GM21390 (cell line): ENCODE results near the gene CDC40.
A peak's percentile ranks its signal among the peaks of the same experiment; 100 is the strongest.
"Not testable (repeated sequence)": the region's sequence is repeated elsewhere in the genome, so short reads cannot be mapped to it uniquely, and the experiment has no call there.

Source experiments
- ATAC-seq: cut with Tn5 transposase; IDR thresholded peaks from one replicate; pipeline ENCODE4 v1.9.1; 2021; ENCODE audit not compliant: unreplicated experiment

Gene CDC40

GRCh38 chr6:110198561-110198960 is 18.3 kb downstream of the CDC40 start:
- no peak for ATAC-seq

DNA sequence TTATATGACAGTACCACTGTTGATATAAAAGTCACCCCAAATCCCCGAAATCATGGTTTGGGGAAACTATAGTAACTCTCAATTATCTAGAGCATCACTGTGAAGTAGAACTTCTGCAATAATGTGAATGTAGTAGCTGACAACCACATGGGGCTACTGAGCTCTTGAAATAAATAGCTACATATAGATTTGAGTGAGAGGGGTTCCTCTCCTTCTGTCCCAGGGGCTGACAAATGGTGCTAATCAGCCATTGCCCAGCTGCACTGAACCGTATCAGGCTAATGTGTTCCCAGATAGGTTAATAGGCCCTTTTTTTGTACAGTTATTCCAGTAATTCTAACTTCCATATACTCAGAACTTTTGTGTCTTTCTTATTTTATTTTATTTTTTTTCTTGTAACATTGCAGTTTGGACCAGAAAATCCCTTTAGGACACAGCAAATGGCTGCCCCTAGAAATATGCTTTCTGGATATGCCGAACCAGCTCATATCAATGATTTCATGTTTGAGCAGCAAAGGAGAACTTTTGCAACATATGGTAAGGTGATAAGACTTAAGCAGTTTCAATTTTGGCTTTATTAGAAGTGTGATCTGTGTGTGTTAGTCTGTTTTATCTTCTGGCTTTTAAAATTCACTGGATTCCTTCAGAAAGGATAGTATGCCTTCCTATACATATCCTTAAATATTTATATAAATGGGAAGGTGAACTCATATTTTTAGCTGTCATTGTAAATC is 21.1 kb downstream of the CDC40 start:
- no peak for ATAC-seq

- no peak for ATAC-seq
Observed at GRCh38 chr6:110207652-110208051, 27.4 kb downstream of the CDC40 start.

DNA sequence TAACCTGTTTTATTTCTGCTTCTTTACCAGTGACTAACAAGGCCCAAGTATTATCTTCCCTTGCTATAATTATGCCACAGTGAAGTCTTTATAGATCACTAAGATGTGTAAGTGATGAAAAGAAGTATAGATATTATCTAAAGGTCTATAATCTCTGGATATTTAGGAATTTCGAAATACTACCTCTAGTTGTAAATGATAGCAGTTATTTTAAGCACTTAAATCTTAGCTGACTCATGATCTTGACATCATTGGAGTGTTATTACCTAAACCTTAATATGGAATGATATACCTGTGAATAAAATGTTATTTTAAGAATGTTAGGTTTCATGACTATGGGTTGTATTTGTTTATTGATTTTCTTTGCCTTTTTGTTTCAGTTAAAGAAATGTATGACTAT is 31.5 kb downstream of the CDC40 start:
- no peak for ATAC-seq

- no peak for ATAC-seq
Observed at GRCh38 chr6:110214338-110214737, 34.1 kb downstream of the CDC40 start.

DNA sequence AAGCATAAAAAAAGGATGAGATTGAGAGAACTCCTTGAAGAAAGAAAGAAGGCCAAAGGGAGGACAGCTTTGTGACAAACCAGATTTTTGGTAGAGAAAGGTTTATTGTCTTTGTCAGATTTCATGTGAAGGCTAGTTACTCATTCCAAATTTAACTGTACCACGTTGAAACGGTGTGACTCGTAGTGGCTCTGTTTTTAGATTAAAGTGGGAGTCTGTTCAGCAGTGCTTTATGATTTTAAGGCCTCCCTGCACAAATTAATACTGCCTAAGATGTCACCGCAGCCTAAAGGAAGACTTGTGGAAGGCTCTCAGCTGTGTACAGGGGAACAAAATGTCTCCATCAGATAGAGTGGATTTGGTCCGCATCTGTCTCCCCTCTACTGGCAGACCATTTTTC is 35.9 kb downstream of the CDC40 start:
- ATAC-seq: no peak

DNA sequence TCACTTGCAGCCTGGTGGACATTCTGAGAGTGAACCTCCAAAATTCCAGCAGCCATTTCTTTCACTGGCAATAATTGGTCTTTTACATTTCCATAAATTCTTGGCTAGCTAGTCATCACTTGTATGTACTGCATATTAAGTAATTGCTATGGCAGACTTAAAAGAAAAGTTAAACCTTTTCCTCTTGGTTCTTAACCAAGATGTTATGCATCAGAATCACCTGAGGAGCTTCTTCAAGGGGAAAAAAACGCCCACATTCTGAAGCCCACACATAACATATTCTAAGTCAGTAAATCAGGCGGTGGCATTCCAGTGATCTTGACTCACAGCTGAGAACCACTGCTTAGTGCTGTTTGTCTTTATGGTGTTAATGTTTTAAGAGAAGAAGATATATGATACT is 37.0 kb downstream of the CDC40 start:
- no peak for ATAC-seq

DNA sequence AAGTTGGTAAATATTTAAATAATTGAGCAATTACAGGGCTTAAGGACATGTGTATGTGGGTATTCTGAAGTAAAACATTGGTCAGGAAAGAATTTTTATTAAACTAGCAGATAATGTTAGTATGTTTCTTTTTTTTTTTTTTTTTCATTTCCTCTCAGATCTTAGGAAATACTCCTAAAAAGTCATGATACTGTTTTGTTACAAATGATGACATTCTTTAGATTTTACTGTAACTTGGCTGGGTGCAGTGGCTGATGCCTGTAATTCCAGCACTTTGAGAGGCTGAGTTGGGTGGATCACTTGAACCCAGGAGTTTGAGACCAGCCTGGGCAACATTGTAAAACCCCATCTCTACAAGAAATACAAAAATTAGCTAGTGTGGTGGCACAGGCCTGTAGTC is 41.5 kb downstream of the CDC40 start:
- no peak for ATAC-seq

DNA sequence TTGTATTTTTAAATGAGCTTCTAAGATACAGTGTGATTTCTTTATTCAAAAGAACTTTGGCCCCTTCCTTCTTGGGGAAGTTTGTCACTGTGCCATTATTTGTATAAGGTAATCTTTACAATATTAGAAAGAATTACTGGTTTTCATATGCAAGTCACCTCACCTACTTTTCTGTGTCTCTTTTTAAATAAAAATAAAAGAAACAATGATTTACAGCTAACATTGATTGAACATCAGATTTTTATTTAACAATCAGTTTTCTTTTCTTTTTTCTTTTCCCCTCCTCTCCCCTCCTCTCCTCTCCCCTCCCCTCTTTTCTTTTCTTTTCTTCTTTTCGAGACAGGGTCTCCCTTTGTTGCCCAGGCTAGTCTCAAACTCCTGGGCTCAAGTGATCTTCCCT is 46.0 kb downstream of the CDC40 start:
- no peak for ATAC-seq

DNA sequence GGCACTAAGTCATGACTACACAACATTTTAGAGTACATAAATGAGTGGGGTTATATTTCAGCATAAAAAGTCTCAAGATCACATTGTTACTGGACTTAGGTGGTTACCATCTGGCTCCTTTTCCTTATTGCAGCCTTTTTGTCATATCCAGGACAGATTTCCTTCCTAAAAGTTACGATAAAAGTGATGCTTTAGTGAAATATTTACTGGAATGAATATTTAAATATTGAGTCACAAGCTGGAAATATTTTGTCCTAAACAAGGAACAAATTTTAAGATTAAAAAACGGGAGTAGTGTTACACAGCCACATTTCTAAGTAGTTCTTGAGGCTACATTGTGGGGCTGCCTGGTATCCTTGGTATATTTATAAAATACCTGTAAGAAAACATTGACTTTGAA is 52.2 kb downstream of the CDC40 start:
- ATAC-seq: no peak

DNA sequence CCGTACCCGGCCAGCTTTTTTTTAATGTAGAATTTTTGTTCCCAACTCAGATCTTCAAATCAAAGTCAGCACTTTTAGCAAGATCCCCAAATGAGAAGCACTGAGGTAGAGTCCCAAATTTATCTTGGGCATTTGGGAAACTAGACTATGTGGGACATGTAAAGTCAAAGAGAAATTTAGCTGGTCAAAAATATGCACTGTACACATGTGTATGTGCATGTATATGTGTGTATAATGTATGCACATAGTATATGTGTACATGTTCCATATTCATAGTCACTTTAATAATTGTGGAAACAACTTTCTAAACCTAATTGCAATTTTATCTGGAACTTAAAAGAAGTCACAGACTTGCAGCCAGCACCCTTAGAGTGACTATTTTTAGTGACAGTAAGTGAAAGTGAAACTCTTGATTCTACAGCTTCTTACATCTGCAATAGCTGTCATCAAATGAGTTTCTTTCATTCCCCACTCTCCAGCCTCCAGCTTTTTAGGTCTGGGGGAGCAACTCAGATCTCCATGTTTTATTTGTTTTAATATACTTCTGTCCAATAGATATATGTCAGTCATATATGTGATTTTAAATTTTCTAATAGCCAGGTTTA is 53.6 kb downstream of the CDC40 start:
- ATAC-seq: peak; percentile 99

- ATAC-seq: not testable (repeated sequence)
Observed at GRCh38 chr6:110236007-110236406, 55.8 kb downstream of the CDC40 start.

- ATAC-seq: no peak
Observed at GRCh38 chr6:110239526-110240274, 59.5 kb downstream of the CDC40 start.

- ATAC-seq: not testable (repeated sequence)
Observed at GRCh38 chr6:110244621-110245020, 64.4 kb downstream of the CDC40 start.

- no peak for ATAC-seq
Observed at GRCh38 chr6:110246378-110246777, 66.2 kb downstream of the CDC40 start.

GRCh38 chr6:110246900-110247546 is 66.8 kb downstream of the CDC40 start:
- no peak for ATAC-seq

- ATAC-seq: no peak
Observed at GRCh38 chr6:110250058-110250457, 69.8 kb downstream of the CDC40 start.

- no peak for ATAC-seq
Observed at GRCh38 chr6:110250838-110251237, 70.6 kb downstream of the CDC40 start.

DNA sequence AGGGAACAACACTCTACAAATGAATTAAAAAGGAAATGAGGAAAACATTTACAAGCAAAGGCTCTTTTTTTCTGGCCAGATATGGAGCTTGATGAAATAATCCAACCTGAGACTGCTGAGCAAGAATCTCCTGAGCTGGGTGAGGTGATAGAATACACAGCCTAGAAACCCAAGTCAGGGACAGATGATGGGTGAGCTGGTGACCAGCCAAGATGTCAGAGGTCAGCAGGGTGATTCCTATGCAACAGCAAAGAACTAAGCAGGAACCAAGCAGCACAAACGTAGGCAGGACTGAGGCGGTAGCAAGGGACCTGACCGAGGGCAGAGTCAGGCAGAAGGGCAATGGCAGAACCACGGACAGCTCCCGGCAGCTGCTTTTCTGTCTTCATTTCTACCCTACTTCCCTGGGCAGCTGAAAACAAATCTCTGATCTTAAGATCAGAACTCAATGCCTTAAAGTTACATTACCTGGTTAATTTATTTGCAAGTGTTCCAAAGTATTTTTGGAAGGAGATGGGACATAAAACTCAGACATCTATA is 75.1 kb downstream of the CDC40 start:
- no peak for ATAC-seq

DNA sequence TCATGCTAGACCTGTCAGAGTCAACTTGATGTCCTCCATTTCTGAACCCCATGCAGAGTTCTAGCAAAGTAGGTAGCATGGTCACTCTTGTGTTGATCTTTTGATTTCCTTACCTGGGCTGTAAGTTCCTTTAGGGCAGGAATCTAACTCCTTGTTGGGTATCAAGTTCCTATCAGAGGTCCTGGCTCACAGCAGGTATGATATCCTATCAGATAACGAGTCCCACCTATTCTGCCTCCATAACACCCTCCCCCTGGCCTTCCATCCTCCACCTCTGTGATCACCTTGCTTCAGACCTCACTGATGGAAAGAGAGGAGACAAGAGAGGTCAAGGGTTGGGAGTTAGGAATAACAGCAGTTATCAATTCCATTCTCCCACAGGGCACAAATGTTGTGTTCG is 76.1 kb downstream of the CDC40 start:
- no peak for ATAC-seq

GRCh38 chr6:110265273-110265672 is 85.0 kb downstream of the CDC40 start:
- ATAC-seq: no peak
